Activated naive CD4-positive, alpha-beta T cell treated with anti-CD3 and anti-CD28 coated beads, Interleukin-2, amount 10 ng/mL, durations not matched to agents 5 hours and 36 hours (primary cell): ENCODE measurements around the gene RNF128. TPM values are rescaled to one million over a fixed set of nuclear protein-coding genes. Genes with fewer than 3 reads are reported as not detected.

Experiments used
- total RNA-seq, 2 experiments: library from RNA; stranded (reverse); gene quantifications; one replicate each; pipeline ENCODE4 v1.2.3, GENCODE V29; 2021

Gene RNF128, protein sequence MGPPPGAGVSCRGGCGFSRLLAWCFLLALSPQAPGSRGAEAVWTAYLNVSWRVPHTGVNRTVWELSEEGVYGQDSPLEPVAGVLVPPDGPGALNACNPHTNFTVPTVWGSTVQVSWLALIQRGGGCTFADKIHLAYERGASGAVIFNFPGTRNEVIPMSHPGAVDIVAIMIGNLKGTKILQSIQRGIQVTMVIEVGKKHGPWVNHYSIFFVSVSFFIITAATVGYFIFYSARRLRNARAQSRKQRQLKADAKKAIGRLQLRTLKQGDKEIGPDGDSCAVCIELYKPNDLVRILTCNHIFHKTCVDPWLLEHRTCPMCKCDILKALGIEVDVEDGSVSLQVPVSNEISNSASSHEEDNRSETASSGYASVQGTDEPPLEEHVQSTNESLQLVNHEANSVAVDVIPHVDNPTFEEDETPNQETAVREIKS
- not detected for total RNA-seq

DNA sequence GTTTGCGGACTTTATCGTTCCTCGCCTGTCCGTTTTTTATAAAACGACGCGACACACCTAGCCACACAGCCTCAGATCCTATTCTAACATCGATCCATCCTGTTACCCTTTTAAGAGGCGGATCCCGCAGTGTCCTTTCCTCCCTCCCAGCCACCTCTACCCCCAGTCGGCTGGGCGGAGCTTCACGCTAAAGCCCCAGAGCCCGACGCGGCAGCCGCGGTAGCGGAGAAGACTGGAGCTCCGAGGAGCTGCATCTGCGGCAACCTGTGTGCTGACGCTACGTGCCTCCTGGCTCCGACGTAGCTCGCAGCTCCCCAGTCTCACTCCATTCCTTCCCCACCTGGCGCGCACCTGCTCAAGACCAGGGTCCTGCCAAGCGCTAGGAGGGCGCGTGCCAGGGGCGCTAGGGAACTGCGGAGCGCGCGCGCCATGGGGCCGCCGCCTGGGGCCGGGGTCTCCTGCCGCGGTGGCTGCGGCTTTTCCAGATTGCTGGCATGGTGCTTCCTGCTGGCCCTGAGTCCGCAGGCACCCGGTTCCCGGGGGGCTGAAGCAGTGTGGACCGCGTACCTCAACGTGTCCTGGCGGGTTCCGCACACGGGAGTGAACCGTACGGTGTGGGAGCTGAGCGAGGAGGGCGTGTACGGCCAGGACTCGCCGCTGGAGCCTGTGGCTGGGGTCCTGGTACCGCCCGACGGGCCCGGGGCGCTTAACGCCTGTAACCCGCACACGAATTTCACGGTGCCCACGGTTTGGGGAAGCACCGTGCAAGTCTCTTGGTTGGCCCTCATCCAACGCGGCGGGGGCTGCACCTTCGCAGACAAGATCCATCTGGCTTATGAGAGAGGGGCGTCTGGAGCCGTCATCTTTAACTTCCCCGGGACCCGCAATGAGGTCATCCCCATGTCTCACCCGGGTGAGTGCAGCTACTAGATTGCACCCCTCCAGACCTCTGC lies at the start of gene RNF128:
Gene RNF128, plus strand, starts transcription at position 217 of the 953 bp plus-strand sequence. Its CDS starts 213 bp downstream, at position 430.

GRCh38 chrX:106802388-106803275 lies 76.1 kb downstream of the RNF128 start, which contains the start of gene TBC1D8B:
Gene TBC1D8B, plus strand, starts transcription at chrX:106802673. Its CDS starts 181 bp downstream, at chrX:106802854.

Other genes with a start within 250 kb of the RNF128 start
- 1 to 10 TPM; 5.9 to 6.0 TPM for gene RADX, start 114.7 kb upstream of the RNF128 start, total RNA-seq
- gene TBC1D8B, start 76.0 kb downstream of the RNF128 start, total RNA-seq, result under 1 TPM; 0.35 to 0.55 TPM
- gene RIPPLY1, start 176.6 kb downstream of the RNF128 start, total RNA-seq, result not detected
- gene CLDN2, start 193.7 kb downstream of the RNF128 start, total RNA-seq, result not detected